ENCODE measurements around the gene SDK2. TPM values are rescaled to one million over a fixed set of nuclear protein-coding genes. Genes with fewer than 3 reads are reported as not detected.

The SDK2 gene
- total RNA-seq, 2 experiments from 2014 or later, result 0.23 to 0.27 TPM

DNA sequence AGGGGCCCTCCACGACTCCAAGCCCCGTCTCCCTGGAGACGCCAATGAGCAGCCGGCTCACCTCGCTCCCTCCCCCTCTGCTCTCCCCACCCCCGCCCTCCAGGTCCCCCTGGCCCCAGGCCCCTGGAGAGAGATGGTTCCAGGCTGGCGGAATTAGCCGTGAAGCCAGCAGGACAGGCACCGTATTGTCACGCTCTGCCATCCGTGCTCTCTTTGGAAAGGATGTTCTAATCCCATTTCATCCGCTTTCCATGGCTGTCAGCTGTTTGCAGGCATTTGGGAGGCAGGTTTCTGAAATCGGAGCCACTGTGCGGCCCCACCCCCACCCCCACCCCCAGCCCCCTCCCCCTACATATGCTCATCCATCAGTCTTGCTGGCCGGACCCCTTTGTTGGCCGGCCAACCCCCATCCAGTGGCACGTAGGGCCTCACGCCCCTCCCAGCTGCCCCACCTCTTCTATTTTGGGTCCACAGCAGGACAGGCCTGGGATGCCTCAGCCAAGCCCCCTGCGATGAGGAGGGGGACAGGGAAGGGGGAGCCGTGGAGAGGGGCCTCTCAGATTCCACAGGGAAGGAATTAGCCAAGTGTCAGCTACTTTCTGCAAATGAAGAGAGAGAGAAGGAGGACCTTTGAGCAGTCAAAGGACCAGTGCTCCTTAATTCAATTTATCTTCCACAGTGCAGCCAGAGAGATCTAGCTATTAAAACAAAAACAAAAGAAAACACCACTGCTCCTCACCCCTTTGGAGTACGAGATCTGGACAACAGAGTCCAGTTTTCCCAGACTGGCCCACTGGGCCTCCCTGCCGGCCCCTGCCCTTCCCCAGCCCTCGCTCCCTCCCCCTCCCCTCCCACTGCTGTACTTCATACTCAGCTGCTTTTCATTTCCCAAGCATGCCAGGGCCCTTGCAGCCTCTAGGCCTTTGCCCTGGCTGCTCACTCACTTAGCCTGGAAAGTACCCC lies 30.7 kb downstream of the SDK2 start:
- ChIA-PET CTCF (interaction anchor here (0.6 kb wide), 1 partner anchor 739 kb away, joined by 4 read pairs; no protein-coding TSS in a partner anchor), POLR2A (no interaction called here)

GRCh38 chr17:73612031-73612472 lies 32.2 kb downstream of the SDK2 start:
- POLR2A ChIA-PET, result no interaction called here

DNA sequence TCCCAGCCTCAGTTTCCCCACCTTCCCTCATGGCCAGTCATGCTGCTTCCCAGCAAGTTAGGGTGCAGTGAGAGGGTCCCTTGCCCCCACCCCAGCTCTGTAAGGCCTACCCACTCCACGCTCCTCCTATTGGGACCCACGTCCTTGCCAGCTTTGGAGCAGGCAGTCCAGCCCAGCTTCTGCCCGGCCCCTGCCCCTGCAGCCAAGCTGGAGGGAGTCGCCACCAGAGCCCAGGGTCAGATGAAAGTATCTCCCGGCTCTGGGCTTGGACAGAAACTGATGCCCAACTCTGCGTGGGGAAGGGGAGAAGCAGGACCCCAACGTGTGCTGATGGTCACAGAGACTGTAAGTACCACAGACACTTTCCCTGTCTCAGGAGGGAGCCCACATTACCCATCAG lies 32.6 kb downstream of the SDK2 start:
- ChIA-PET POLR2A (no interaction called here), CTCF (interaction anchor here (0.5 kb wide), 1 partner anchor 143 kb away, joined by 3 read pairs; no protein-coding TSS in a partner anchor)

More at GRCh38 chr17:73612031-73612472, 32.2 kb downstream of the SDK2 start:
- CTCF ChIA-PET, result interaction anchor here (0.5 kb wide), 1 partner anchor 142 kb away, joined by 3 read pairs; no protein-coding TSS in a partner anchor

DNA sequence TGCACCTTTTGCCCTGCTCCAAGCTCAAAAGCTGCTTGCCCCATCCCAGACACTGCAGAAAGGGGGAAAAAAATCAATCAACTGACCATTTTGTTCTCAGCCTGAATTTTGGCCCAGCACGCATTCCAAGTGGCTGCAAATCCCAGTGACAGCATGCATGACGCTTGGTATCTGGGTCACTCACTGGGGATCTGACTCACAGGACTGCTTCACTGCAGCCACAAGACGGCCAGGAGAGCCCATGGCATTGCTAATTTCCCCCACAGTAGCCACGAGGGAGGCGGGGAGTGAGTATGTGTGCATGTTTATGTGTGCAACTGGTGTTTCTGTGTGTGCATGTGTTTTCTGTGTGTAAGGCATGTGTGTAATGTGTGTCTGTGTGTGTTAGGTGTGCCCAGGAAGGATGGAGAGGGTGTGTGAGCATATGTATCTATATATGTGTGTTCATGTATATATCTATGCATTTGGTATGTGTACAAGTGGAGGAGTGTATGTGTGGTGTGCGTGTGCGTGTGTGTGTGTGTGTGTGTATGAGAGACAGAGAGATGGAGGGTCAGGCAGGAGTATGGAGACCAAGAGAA lies 33.8 kb downstream of the SDK2 start:
- ChIA-PET POLR2A (no interaction called here), CTCF (no interaction called here)

GRCh38 chr17:73609758-73610157 lies 34.5 kb downstream of the SDK2 start:
- ChIA-PET POLR2A (no interaction called here), CTCF (no interaction called here)

DNA sequence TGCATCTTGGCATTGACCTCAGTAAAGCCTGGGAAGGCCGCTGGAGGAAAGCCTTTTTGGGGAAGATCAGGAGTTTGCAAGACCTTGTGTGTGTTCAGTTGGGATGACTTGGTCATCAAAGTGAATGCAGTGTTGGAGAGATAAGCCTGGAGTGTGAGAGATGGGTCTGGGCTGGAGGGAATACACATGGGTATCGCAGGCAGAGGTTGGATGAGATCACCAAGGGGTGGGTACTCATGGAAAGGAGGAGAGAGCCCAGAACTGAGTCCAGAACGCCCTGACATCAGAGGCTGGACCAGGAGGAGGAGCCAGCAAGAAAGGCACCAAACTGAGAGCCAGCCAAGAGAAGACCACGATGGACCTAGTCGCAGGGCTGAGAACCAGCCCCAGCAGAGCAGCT lies 35.2 kb downstream of the SDK2 start:
- POLR2A ChIA-PET, result no interaction called here
- CTCF ChIA-PET, result no interaction called here

- ChIA-PET POLR2A (no interaction called here), CTCF (no interaction called here)
These were observed 38.8 kb downstream of the SDK2 start for GRCh38 chr17:73605444-73605843.

- ChIA-PET POLR2A (no interaction called here), CTCF (no interaction called here)
These were observed 39.8 kb downstream of the SDK2 start for GRCh38 chr17:73604476-73604875.

- ChIA-PET CTCF (no interaction called here), POLR2A (no interaction called here)
These were observed 40.3 kb downstream of the SDK2 start for GRCh38 chr17:73603971-73604370.

DNA sequence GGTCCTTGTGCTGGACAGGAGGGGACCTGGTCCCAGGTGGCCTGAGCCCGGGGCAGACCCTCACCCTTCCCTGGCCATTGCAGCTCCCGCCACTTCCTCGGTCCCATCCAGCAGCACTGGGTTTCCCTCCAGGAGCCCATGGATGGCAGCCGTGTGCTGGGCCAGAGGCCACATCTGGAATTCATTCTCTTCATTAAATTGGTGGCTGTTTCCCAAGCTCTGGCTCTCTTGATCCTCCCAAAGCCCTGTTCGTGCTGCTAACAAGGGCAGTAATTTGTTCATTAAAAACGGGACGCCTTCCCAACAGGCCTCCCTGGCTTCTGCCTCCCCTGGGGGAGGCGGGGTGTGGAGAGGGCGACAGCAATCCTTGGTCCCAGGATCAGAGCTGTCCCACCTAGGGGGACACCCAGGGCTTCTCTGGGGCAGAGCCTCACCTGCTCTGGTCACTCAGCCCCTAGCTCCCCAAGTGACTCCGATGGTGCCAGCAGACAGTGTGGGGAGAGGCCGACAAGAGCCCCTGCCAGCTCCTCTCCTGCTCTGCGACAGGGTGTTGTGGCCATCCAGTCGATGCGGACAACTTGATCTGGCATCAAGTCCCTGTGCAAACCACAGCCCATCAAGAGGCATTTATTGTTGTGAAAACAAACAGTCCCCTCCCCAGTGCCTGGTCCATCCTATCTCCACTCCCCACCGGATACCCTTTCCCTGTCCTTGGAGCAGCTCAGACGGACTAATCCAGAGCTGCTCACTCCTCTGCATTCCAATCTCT lies 44.0 kb downstream of the SDK2 start:
- ChIA-PET CTCF (no interaction called here), POLR2A (no interaction called here)

DNA sequence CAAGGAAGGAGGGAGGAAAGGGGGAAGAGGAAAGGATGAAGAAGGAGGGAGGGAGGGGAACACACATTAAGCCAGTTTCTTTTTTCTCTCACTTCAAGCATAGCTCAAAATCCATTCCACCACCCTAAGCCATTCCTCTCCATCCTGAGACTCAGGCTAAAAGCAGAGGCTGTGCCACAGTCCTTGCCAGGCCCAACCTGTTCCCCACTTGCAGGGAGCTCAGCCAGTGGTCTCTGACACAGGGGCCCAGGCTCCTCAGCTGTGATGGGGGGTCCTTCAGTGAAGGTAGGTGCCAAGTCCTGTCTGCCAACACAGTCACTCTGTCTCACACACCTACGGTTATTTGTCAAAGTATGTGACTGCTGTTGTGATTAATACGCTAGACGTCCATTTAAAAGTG lies 44.6 kb downstream of the SDK2 start:
- POLR2A ChIA-PET, result no interaction called here
- CTCF ChIA-PET, result no interaction called here

GRCh38 chr17:73598212-73598611 lies 46.0 kb downstream of the SDK2 start:
- ChIA-PET POLR2A (no interaction called here), CTCF (no interaction called here)

DNA sequence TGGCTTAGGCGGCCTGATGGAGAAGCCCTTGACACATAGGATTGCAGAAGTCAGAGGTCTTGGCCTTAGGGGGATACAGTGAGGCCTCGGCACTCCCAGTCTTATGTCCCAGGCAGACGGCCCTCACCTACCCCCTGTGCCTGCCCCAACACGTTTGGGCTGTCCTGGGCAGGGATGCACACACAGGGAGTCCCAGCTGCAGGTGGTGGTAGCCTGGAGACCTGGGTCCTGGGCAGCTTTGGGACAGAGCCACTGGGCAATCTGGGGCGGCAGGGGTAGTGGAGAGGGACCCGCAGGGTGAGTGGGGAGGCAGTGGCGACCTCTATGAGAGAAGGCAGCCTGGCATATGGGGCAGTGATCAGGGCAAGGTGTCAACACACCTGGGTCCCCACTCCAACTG lies 48.3 kb downstream of the SDK2 start:
- ChIA-PET POLR2A (no interaction called here), CTCF (interaction anchor here (1.1 kb wide), 1 partner anchor 17 kb away, joined by 4 read pairs; no protein-coding TSS in a partner anchor)

DNA sequence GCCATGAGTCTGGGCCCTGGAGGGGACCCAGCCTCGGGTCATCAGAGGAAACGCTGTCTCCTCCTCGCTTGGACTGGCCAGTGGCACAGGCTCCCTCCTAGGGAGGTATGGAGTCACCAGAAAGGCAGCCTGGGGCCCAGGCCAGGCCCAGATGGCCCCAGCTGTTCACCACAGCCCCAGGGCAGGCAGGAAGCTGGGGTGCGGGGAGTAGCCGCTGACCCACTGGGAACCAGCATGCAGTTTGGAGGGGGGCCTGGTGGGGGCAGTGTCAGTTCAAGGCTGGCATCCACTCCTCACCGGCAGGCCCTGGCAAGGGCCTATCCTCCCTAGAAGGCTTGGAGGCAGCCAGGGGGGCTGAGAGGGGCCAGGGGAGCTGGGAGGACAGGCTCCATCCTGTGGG lies 48.8 kb downstream of the SDK2 start:
- ChIA-PET CTCF (interaction anchor here (1.1 kb wide), 1 partner anchor 17 kb away, joined by 4 read pairs; no protein-coding TSS in a partner anchor), POLR2A (no interaction called here)

DNA sequence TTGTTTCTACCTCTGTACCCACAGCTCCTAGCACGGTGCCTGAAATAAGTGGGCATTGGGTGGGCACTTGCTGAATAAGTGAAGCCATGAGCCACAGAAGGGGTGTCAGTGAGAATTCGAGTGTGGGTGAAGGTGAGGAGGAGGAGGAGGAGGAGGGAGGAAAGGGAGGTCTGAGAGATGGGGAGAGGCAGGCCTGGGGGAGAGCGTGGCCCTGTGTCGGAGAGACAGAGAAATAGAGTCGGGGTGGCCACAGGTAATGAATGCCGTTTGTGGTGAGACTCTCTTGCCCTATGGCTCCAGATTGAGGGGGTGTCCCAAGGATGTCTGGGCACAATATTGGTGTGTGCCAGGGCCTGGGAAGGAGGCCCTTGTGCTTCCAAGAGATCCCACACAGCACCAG lies 49.2 kb downstream of the SDK2 start:
- ChIA-PET POLR2A (no interaction called here), CTCF (no interaction called here)

DNA sequence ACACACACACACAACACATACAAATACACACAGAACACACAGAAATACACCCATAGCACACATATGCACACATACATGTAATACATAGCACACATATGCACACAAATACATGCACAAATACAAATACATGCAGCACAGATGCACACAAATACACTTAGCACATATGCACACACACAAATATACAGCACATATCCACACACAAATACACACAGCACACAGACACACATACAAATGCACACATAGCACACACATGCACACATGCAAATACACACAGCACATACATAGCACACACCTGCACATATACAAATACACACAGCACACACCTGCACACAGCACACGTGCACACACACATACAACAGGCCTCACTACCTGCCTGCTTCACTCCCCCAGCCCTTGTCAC lies 49.6 kb downstream of the SDK2 start:
- CTCF ChIA-PET, result no interaction called here
- POLR2A ChIA-PET, result no interaction called here

DNA sequence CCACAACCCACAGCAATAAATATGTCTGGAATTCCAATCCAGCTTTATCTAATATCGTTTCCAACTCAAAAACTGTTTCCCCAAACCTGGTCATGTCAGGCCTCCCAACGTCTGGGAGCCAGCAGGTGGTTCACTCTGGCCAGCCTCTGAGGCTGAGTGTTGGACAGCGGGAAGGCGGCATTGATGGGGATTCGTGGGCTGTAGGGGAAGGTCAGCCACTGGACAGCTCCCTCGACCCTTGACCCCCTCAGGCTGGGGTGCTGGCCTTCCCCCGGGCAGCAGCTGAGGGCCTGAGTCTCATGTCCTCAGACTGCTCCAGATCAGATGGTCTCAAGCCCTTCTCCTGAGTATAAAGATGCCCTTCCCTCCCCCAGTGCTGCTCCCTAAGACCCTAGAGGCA lies 50.2 kb downstream of the SDK2 start:
- ChIA-PET CTCF (no interaction called here), POLR2A (interaction anchor here (0.6 kb wide), 1 partner anchor 397 kb away, joined by 3 read pairs; no protein-coding TSS in a partner anchor)

GRCh38 chr17:73593249-73593965 lies 50.8 kb downstream of the SDK2 start:
- ChIA-PET CTCF (interaction anchor here (0.9 kb wide), 1 partner anchor 43 kb away, joined by 3 read pairs; no protein-coding TSS in a partner anchor), POLR2A (interaction anchor here (0.6 kb wide), 1 partner anchor 396 kb away, joined by 3 read pairs; no protein-coding TSS in a partner anchor)

DNA sequence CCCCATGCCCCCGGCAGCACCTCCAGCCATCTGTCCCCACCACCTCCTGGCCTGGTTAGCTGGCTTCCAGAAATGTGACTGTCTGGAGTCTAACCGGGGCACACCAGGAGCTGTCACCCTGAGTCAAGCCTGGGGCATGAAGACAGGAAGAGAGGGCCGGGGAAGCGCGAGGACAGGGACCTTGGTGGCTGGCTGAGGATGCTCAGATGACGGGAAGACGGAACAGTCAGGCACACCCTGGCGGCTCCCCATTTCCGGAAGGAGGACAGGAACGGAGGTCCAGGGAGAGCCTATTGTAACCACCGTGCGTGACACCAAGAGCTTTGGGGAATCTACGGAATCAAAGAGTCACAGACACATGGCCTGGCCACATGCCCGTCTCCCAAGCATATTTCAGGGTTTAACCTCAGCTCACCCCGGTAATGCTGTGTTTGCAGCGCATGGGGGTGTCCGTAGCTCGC lies 51.7 kb downstream of the SDK2 start:
- ChIA-PET CTCF (interaction anchor here (0.9 kb wide), 1 partner anchor 44 kb away, joined by 3 read pairs; no protein-coding TSS in a partner anchor), POLR2A (no interaction called here)

DNA sequence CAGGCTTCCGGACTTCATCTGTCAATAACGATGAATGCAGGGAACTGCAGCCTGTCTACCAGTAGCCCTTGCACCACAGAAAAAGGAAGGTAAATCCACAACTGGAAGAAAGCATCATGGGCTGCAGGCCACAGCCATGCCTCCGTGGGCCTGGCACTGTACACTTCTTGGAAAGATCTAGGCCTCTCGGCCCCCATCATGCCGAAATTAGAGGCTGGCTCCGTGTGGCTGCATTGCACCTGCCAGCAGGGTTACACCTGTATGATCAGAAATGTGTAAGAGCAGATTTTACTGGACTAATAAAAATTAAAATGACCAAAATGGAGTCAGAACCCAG lies 52.2 kb downstream of the SDK2 start:
- CTCF ChIA-PET, result no interaction called here
- POLR2A ChIA-PET, result no interaction called here

All from activated CD8-positive, alpha-beta memory T cell treated with anti-CD3 and anti-CD28 coated beads for 36 hours (primary cell).